Hepatocyte (in vitro differentiated cells): ENCODE data around the gene PLCXD3. TPM values are rescaled to one million over a fixed set of nuclear protein-coding genes. Genes with fewer than 3 reads are reported as not detected.
A peak's percentile ranks its signal among the peaks of the same experiment; 100 is the strongest.

Experiments
- DNase-seq: peaks from one replicate; pipeline ENCODE4 v3.0.0-alpha.2; 2016; ENCODE audit warnings: low spot score
- H2AFZ ChIP-seq: fragments of 200-600 bp; sonication (generic); 2 replicates; pipeline ENCODE4 v1.6.0; 2016; ENCODE audit warnings: antibody characterized with exemption, mild to moderate bottlenecking
- H3K27ac ChIP-seq: fragments of 200-600 bp; sonication (generic); 2 replicates; pipeline ENCODE4 v1.5.1; 2016; ENCODE audit warnings: mild to moderate bottlenecking
- H3K27me3 ChIP-seq: fragments of 200-600 bp; sonication (generic); 2 replicates; pipeline ENCODE4 v1.6.1; 2016
- H3K36me3 ChIP-seq: fragments of 200-600 bp; sonication (generic); replicated peaks from 2 replicates; pipeline ENCODE4 v1.5.1; 2016; ENCODE audit warnings: low read depth; ENCODE audit not compliant: insufficient read depth
- H3K4me1 ChIP-seq: fragments of 200-600 bp; sonication (generic); 2 replicates; pipeline ENCODE4 v1.5.1; 2016; ENCODE audit warnings: mild to moderate bottlenecking, moderate library complexity; ENCODE audit not compliant: insufficient read depth
- H3K4me2 ChIP-seq: fragments of 200-600 bp; sonication (generic); 2 replicates; pipeline ENCODE4 v1.6.0; 2016
- H3K4me3 ChIP-seq: fragments of 200-600 bp; sonication (generic); 2 replicates; pipeline ENCODE4 v1.5.1; 2016; ENCODE audit warnings: mild to moderate bottlenecking
- H3K79me2 ChIP-seq: fragments of 200-600 bp; sonication (generic); 2 replicates; pipeline ENCODE4 v1.6.0; 2017; ENCODE audit warnings: mild to moderate bottlenecking
- H3K9me2 ChIP-seq: fragments of 200-600 bp; sonication (generic); replicated peaks from 2 replicates; pipeline ENCODE4 v1.6.0; 2017; ENCODE audit warnings: mild to moderate bottlenecking; ENCODE audit not compliant: insufficient read depth
- H3K9me3 ChIP-seq: fragments of 200-600 bp; sonication (generic); 2 replicates; pipeline ENCODE4 v1.5.1; 2016; ENCODE audit warnings: low read depth, mild to moderate bottlenecking
- H4K20me1 ChIP-seq: fragments of 200-600 bp; sonication (generic); 2 replicates; pipeline ENCODE4 v1.6.0; 2016; ENCODE audit warnings: mild to moderate bottlenecking; ENCODE audit not compliant: insufficient read depth, poor library complexity, severe bottlenecking
- EZH2 ChIP-seq: fragments of 200-600 bp; sonication (generic); IDR thresholded peaks from 2 replicates; pipeline ENCODE4 v1.6.1; 2016; ENCODE audit warnings: antibody characterized with exemption, mild to moderate bottlenecking, borderline replicate concordance
- EZH2phosphoT487 ChIP-seq: fragments of 200-600 bp; sonication (generic); IDR thresholded peaks from one replicate; pipeline ENCODE4 v1.6.1; 2018; ENCODE audit warnings: antibody characterized with exemption, mild to moderate bottlenecking, low read depth, moderate library complexity; ENCODE audit not compliant: unreplicated experiment, severe bottlenecking
- WGBS: methylation state at CpG from one replicate; pipeline ENCODE4 v1.1.6; 2016; ENCODE audit warnings: low lambda C conversion rate; ENCODE audit errors: missing lambda C conversion rate; 5-methylcytosine and 5-hydroxymethylcytosine counted together
- polyA plus RNA-seq: library from polyadenylated mRNA; unstranded; fragments of >200 nt; fragmentation: Nextera tagmentation; extraction: Ambion mirVana; gene quantifications from 2 replicates; pipeline ENCODE4 v1.2.1, GENCODE V29; 2016
- total RNA-seq: library from RNA; depleted of rRNA; stranded (reverse); fragments of >200 nt; gene quantifications from 2 replicates; pipeline ENCODE4 v1.2.3, GENCODE V29; 2014
- TF ChIP-seq, protein P1 (sequence below): fragments of 200-600 bp; sonication (generic); IDR thresholded peaks from 2 replicates; pipeline ENCODE4 v1.5.1; 2016; ENCODE audit warnings: antibody characterized with exemption, mild to moderate bottlenecking; ENCODE audit not compliant: poor library complexity

The PLCXD3 gene, protein sequence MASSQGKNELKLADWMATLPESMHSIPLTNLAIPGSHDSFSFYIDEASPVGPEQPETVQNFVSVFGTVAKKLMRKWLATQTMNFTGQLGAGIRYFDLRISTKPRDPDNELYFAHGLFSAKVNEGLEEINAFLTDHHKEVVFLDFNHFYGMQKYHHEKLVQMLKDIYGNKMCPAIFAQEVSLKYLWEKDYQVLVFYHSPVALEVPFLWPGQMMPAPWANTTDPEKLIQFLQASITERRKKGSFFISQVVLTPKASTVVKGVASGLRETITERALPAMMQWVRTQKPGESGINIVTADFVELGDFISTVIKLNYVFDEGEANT
- total RNA-seq, result 2.2 and 2.4 TPM in 2 replicates
- 0.47 and 0.58 TPM in 2 replicates for polyA plus RNA-seq

DNA sequence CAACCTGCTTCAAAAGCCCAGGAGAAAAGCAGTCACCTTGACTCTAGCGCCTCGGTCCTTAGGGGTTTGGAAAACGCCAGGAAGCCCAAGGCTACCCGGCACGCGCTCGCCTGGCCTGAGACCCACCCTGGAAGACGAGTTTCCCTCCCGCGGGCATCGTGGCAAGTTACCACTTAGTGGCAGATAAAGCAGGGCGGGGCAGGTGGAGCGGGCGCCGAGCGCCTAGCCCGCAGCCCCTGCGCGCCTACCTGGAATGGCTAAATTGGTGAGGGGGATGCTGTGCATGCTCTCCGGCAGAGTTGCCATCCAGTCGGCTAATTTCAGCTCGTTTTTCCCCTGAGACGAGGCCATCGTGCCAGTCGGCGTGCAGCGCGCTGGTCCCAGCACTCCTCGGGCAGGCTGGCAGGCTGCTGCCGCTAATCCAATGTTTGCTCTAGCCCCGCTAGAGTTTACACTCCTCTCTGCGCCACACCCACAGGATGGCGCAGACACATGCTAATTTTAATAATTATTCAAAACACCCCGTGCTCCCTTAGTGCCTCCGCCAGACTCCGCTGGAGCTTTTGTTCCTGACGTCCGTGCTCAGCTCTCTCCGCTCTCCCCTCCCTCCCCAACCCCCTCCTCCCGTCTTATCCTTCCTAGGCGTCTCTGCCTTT lies at the start of gene PLCXD3:
TSS of gene PLCXD3 (minus strand) at position 426 of the 656 bp plus-strand sequence. CDS start at position 351, 75 bp downstream.
- DNase-seq, result peak; percentile 29
- Histone ChIP-seq H3K36me3 (no peaks in the 10 kb centered on the region), H3K4me1 (no peaks in the 10 kb centered on the region), H3K9me3 (no peaks in the 10 kb centered on the region), H3K4me2 (peak within 1 kb of the TSS; percentile 90), H3K27ac (no peak within 1 kb of the TSS), H2AFZ (peak within 1 kb of the TSS; percentile 18), H4K20me1 (no peaks in the 10 kb centered on the region), H3K4me3 (peak within 1 kb of the TSS; percentile 19), H3K79me2 (no peaks in the 10 kb centered on the region), H3K9me2 (no peaks in the 10 kb centered on the region), H3K27me3 (peaks cover 43% of the 10 kb centered on the region)
- TF ChIP-seq EZH2phosphoT487, result no peak
- TF ChIP-seq EZH2, result peak; percentile 42
- WGBS, result under 1% methylated on average over 40 of the region's 41 CpGs

DNA sequence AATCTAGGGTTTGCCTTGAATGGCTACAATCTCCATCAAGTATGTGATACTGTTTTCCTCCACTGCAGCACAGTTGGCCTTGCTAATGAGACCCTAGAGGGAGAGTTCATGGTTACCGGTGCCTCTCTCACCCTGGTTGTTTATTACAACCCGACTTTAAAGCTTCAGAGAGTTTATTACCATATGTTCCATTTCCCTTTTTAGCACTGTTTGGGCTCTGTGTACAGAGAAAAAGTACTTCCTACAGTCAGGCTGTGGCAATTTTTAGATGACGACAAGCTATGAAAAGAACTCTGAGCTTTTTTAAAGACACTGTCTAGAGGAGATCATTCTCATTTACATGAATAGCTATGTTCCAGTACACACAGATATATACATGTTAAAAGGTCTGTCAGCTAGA lies 48.8 kb upstream of the PLCXD3 start:
- no peaks in the 10 kb centered on the region for H3K9me2 ChIP-seq
- no peak overlapping the region for H2AFZ ChIP-seq
- DNase-seq, result no peak
- no peaks in the 10 kb centered on the region for H3K36me3 ChIP-seq
- H3K4me2 ChIP-seq, result no peak overlapping the region
- H3K4me1 ChIP-seq, result no peaks in the 10 kb centered on the region
- no peaks in the 10 kb centered on the region for H4K20me1 ChIP-seq
- TF ChIP-seq, protein P1, sequence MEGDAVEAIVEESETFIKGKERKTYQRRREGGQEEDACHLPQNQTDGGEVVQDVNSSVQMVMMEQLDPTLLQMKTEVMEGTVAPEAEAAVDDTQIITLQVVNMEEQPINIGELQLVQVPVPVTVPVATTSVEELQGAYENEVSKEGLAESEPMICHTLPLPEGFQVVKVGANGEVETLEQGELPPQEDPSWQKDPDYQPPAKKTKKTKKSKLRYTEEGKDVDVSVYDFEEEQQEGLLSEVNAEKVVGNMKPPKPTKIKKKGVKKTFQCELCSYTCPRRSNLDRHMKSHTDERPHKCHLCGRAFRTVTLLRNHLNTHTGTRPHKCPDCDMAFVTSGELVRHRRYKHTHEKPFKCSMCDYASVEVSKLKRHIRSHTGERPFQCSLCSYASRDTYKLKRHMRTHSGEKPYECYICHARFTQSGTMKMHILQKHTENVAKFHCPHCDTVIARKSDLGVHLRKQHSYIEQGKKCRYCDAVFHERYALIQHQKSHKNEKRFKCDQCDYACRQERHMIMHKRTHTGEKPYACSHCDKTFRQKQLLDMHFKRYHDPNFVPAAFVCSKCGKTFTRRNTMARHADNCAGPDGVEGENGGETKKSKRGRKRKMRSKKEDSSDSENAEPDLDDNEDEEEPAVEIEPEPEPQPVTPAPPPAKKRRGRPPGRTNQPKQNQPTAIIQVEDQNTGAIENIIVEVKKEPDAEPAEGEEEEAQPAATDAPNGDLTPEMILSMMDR, result no peak
- TF ChIP-seq EZH2phosphoT487 (no peak), EZH2 (no peak)
- H3K9me3 ChIP-seq, result no peaks in the 10 kb centered on the region
- no peak overlapping the region for H3K4me3 ChIP-seq
- H3K27ac ChIP-seq, result no peak overlapping the region
- H3K79me2 ChIP-seq, result no peaks in the 10 kb centered on the region
- WGBS, result 66% methylated on average over 3 of the region's 3 CpGs
- no peaks in the 10 kb centered on the region for H3K27me3 ChIP-seq

DNA sequence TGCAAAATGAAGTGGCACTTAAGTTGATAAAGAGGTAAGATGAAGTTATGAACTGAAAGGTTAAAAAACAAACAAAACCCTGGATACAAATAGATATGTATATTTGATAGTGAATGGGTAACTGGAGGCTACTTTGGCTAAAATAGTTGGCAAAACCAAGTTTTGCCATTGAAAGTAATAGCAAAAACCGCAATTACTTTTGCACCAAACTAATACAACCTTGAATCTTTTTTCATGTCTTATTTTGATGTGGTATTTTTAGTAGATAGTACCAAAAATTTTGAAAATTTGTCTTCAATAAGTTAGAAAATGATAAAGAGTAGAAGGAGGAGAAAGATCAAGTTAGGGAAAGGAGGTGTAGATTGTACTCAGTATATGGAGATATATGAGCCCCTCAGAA lies 47.9 kb upstream of the PLCXD3 start:
- no peak overlapping the region for H3K27ac ChIP-seq
- H3K27me3 ChIP-seq, result no peaks in the 10 kb centered on the region
- H3K9me3 ChIP-seq, result no peaks in the 10 kb centered on the region
- DNase-seq, result no peak
- no peak overlapping the region for H3K4me3 ChIP-seq
- no peak overlapping the region for H2AFZ ChIP-seq
- WGBS, result 87% methylated on average over 1 of the region's 1 CpG
- H3K4me1 ChIP-seq, result no peaks in the 10 kb centered on the region
- no peak overlapping the region for H3K4me2 ChIP-seq
- no peak for TF ChIP-seq EZH2phosphoT487
- no peak for TF ChIP-seq EZH2
- TF ChIP-seq, protein P1, result no peak
- H3K36me3 ChIP-seq, result no peaks in the 10 kb centered on the region
- no peaks in the 10 kb centered on the region for H4K20me1 ChIP-seq
- no peaks in the 10 kb centered on the region for H3K79me2 ChIP-seq
- no peaks in the 10 kb centered on the region for H3K9me2 ChIP-seq

DNA sequence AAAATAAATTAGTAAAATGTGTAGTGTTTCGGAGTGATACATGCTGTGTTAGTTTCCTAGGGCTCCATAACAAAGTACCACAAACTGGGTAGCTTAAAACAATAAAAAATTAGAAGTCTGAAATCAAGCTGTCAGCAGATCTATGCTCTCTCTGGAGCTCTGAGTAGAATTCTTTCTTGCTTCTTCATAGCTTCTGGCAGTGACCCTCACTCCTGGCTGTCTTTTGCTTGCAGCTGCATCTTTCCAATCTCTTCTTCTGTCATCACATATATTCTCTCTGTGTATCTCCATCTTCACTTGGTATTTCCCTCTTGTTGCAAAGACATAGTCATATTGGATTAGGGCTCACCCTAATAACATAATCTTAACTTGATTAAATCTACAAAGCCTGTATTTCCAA lies 37.6 kb upstream of the PLCXD3 start:
- Histone ChIP-seq H3K27ac (no peak overlapping the region), H2AFZ (no peak overlapping the region), H3K79me2 (no peaks in the 10 kb centered on the region), H3K9me2 (no peaks in the 10 kb centered on the region), H3K27me3 (no peaks in the 10 kb centered on the region), H3K4me1 (no peaks in the 10 kb centered on the region), H3K4me2 (no peak overlapping the region), H3K36me3 (no peaks in the 10 kb centered on the region), H4K20me1 (no peaks in the 10 kb centered on the region), H3K4me3 (no peak overlapping the region), H3K9me3 (no peaks in the 10 kb centered on the region)
- DNase-seq, result no peak
- whole genome bisulfite sequencing, result 72% methylated on average over 1 of the region's 1 CpG
- TF ChIP-seq EZH2phosphoT487 (no peak), EZH2 (no peak)
- TF ChIP-seq, protein P1, result no peak
